Erythroblast (primary cell): ENCODE data around the gene SPATA1.

Experiments
- GATA1 ChIP-seq: IDR thresholded peaks from 2 replicates; pipeline ENCODE4 v1.6.1; 2011; ENCODE audit warnings: low read depth, mild to moderate bottlenecking, control low read depth, low read length, moderate library complexity
- POLR2A ChIP-seq: IDR thresholded peaks from 2 replicates; pipeline ENCODE4 v1.6.1; 2011; ENCODE audit warnings: mild to moderate bottlenecking, low read length

DNA sequence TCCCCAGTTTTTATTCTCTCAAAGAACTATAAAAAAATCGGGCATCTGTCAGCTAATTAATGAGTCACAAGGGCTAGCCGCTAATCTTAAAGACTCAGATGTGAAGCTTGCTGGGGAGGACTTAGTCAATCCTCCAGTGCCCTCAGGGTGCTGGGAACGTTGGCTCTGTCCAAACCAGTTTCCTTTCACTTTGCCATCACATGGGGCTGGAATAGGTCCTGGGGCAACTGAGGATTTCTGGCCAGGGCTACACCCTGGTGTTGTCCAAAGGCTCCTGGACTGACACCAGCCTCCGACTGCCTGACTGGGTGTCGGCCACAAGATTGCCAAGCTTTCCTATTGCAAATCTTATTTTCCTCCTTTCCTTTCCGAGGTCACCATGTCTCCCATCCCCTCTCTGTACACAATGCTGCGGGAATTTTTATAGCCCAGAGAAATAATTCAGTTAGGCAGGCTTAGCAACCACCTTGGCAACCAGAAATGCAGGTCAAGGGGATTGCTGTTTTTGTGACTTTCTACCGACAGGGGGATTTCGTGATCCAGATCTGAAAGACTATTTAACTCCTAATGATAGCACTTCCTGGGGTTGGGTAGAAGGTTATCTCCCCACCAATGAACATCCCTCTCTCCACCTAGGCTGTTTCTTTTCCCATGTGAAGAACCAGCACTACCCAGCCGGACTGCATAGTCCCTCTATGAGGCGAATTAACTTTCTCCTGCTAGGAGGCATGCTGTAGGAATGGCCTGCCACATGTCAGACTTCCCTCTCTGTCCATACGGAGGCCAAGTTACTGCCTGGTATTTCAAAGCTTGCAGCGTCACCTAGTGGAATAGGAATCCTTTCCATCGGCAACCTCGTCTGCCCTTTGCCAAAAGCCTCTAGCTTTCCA, 98.0 kb downstream of the SPATA1 start:
- TF ChIP-seq POLR2A (no peak), GATA1 (no peak)
